K562 (cell line): ENCODE results near the gene PRKACB. TPM values are rescaled to one million over a fixed set of nuclear protein-coding genes. Genes with fewer than 3 reads are reported as not detected.
A peak's percentile ranks its signal among the peaks of the same experiment; 100 is the strongest.

Experiments used
- AFF4 ChIP-seq: sonication (generic); formaldehyde crosslinking; IDR thresholded peaks from 2 replicates; pipeline ENCODE4 v1.8.0; 2023; ENCODE audit warnings: mild to moderate bottlenecking, missing genetic modification reagents
- BCOR ChIP-seq: fragments of 450-650 bp; IDR thresholded peaks from 2 replicates; pipeline ENCODE4 v1.6.1; 2016
- CEBPG ChIP-seq, 3 experiments: fragments of 200-800 bp in 1 of 3; sonication (Bioruptor generic) in 1 of 3; sonication (generic) in 1 of 3; formaldehyde crosslinking in 1 of 3; IDR thresholded peaks in 2 of 3; conservative IDR thresholded peaks in 1 of 3; 2 replicates each; pipeline versions ENCODE4 v1.6.1 to v1.8.0; 2016 to 2022; ENCODE audit warnings: missing compliant biosample characterization in 2 of 3, missing genetic modification characterization in 2 of 3, mild to moderate bottlenecking in 1 of 3, missing genetic modification reagents in 1 of 3
- ELK1 ChIP-seq: sonication (generic); formaldehyde crosslinking; IDR thresholded peaks from 2 replicates; pipeline ENCODE4 v1.8.1; 2022; ENCODE audit warnings: missing genetic modification reagents
- ESRRA ChIP-seq: fragments of 450-650 bp; IDR thresholded peaks from 2 replicates; pipeline ENCODE4 v1.6.1; 2014; ENCODE audit warnings: low read depth, mild to moderate bottlenecking, moderate library complexity, borderline replicate concordance
- GABPB1 ChIP-seq: sonication (generic); formaldehyde crosslinking; IDR thresholded peaks from 2 replicates; pipeline ENCODE4 v1.8.0; 2022; ENCODE audit warnings: mild to moderate bottlenecking, missing genetic modification reagents
- JUN ChIP-seq, 2 experiments: sonication (generic) in 1 of 2; formaldehyde crosslinking in 1 of 2; IDR thresholded peaks; 2 replicates each; pipeline versions ENCODE4 v1.6.1 to v1.8.0; 2012 to 2022; ENCODE audit warnings: borderline replicate concordance in 2 of 2, mild to moderate bottlenecking in 2 of 2, improper control_type of control experiment in 1 of 2, low read depth in 1 of 2, low read length in 1 of 2, missing genetic modification reagents in 1 of 2
- MIER1 ChIP-seq: fragments of 450-650 bp; IDR thresholded peaks from 2 replicates; pipeline ENCODE4 v1.6.1; 2016; ENCODE audit warnings: antibody characterized with exemption, mild to moderate bottlenecking, low read depth
- MITF ChIP-seq: IDR thresholded peaks from 2 replicates; pipeline ENCODE4 v1.6.1; 2014; ENCODE audit warnings: antibody characterized with exemption
- SAFB ChIP-seq: fragments of 200-400 bp; formaldehyde crosslinking; IDR thresholded peaks from 2 replicates; pipeline ENCODE4 v1.6.1; 2017; ENCODE audit warnings: low read depth, low read length, borderline replicate concordance
- TAL1 ChIP-seq: fragments of 450-650 bp; IDR thresholded peaks from 2 replicates; pipeline ENCODE4 v1.6.1; 2016; ENCODE audit warnings: mild to moderate bottlenecking
- TEAD1 ChIP-seq, 2 experiments: fragments of 450-650 bp in 1 of 2; sonication (generic) in 1 of 2; formaldehyde crosslinking; IDR thresholded peaks; 2 replicates each; pipeline versions ENCODE4 v1.4.0 to v1.8.0; 2020 to 2022; ENCODE audit warnings: mild to moderate bottlenecking in 2 of 2, missing genetic modification reagents in 1 of 2
- THRB ChIP-seq: fragments of 450-650 bp; formaldehyde crosslinking; conservative IDR thresholded peaks from 2 replicates; pipeline ENCODE4 v1.4.0; 2022; ENCODE audit warnings: mild to moderate bottlenecking, missing genetic modification characterization
- ZBTB2 ChIP-seq: fragments of 450-650 bp; IDR thresholded peaks from 2 replicates; pipeline ENCODE4 v1.6.1; 2016; ENCODE audit warnings: antibody characterized with exemption
- ZNF408 ChIP-seq: fragments of 250-450 bp; sonication (Bioruptor Pico); IDR thresholded peaks from 2 replicates; pipeline ENCODE4 v1.4.0; 2020; ENCODE audit warnings: low read depth, mild to moderate bottlenecking, moderate library complexity
- ZNF512 ChIP-seq: IDR thresholded peaks from 2 replicates; pipeline ENCODE4 v1.6.1; 2016; ENCODE audit warnings: missing genetic modification characterization, missing compliant biosample characterization
- ZNF695 ChIP-seq: fragments of 450-650 bp; formaldehyde crosslinking; IDR thresholded peaks from 2 replicates; pipeline ENCODE4 v1.4.0; 2020; ENCODE audit warnings: mild to moderate bottlenecking, moderate library complexity
- polyA plus RNA-seq, 8 experiments: library from polyadenylated mRNA; depleted of rRNA in 4 of 8; stranded (reverse) in 5 of 8; unstranded in 3 of 8; fragments of >200 nt; fragmentation: Nextera tagmentation in 2 of 8; fragmentation: Illumina TruSeq in 1 of 8; extraction: Ambion mirVana in 2 of 8; extraction: Trizol in 1 of 8; gene quantifications; 2 replicates each; pipeline versions ENCODE4 v1.2.1 to v1.2.3, GENCODE V29; 2011 to 2014; ENCODE audit warnings: inconsistent platforms in 1 of 8, missing spikeins in 1 of 8
- total RNA-seq, 7 experiments: library from RNA; depleted of rRNA in 6 of 7; stranded (reverse); fragments of >200 nt in 6 of 7; fragmentation: Illumina TruSeq in 2 of 7; extraction: Trizol in 2 of 7; gene quantifications; 2 replicates each; pipeline versions ENCODE4 v1.2.1 to v1.2.3, GENCODE V29; 2011 to 2021; ENCODE audit warnings: low replicate concordance in 1 of 7

PRKACB gene
- total and polyA plus RNA-seq, 9 of the 15 experiments (the other 6 are each of a cell fraction or from before 2014, with no cell fraction given) = 1.1 to 5.2 (median 2.8) TPM

- TF ChIP-seq ZBTB2 (no peak), ZNF408 (CRISPR knock-in tag) (no peak), SAFB (no peak), TAL1 (no peak), TEAD1 (CRISPR knock-in tag; IDR thresholded peaks at IDR 0.05) (peak in 1 of 2 experiments; percentile 27; a peak in 1 of 4 replicates), ELK1 (CRISPR knock-in tag) (no peak), THRB (CRISPR knock-in tag) (no peak), MITF (no peak), MIER1 (no peak), ZNF695 (CRISPR knock-in tag) (no peak), BCOR (no peak), ESRRA (no peak), AFF4 (CRISPR knock-in tag) (no peak), ZNF512 (no peak), JUN (IDR thresholded peaks at IDR 0.05; ENCODE audit: borderline replicate concordance, low read depth, low read length) (no peak), JUN (CRISPR knock-in tag; IDR thresholded peaks at IDR 0.05; ENCODE audit: borderline replicate concordance) (no peak), GABPB1 (CRISPR knock-in tag) (no peak), CEBPG (CRISPR knock-in tag; IDR thresholded peaks at IDR 0.05) (peak; percentile 73), CEBPG (tag; conservative IDR thresholded peaks at IDR 0.05 in 1 of 2, IDR thresholded peaks at IDR 0.05 in 1 of 2) (peak; percentile 85 to 89)
These were observed 26.2 kb upstream of the PRKACB start (continued) for GRCh38 chr1:84117868-84118267.
